HepG2 (cell line): ENCODE measurements around the gene CACNA1C. TPM values are rescaled to one million over a fixed set of nuclear protein-coding genes. Genes with fewer than 3 reads are reported as not detected.

ENCODE experiments used
- ATAC-seq: fragments of 200-7000 bp; cut with Tn5 transposase; 3 replicates; pipeline ENCODE4 v1.9.1; 2020; ENCODE audit warnings: mild to moderate bottlenecking, moderate library complexity
- BruUV-seq: library from RNA; stranded (reverse); fragments of 400-500 nt; replicated peaks from 2 replicates; lab custom pipeline; 2021; lab: Mats Ljungman, UMichigan
- CTCF ChIA-PET: fragments of 300-600 bp; formaldehyde crosslinking; extraction: SDS; loops from one replicate; lab custom pipeline; 2021; ENCODE audit warnings: low total read pairs, inconsistent platforms, low intra/inter-chr PET ratio; lab: Yijun Ruan, JAX
- POLR2A ChIA-PET: fragments of 350-600 bp; sonication (Branson Sonifier 250); formaldehyde crosslinking; loops from one replicate; lab custom pipeline; 2020; ENCODE audit warnings: antibody characterized with exemption, inconsistent platforms; lab: Yijun Ruan, JAX
- DNase-seq: peaks from one replicate; pipeline ENCODE4 v3.0.0-alpha.2; 2015; ENCODE audit warnings: low spot score
- FAIRE-seq: peaks from 3 replicates; lab custom pipeline; 2011; peaks lifted over from hg19 to GRCh38; lab: Jason Lieb, UNC
- H2AFZ ChIP-seq: one replicate; pipeline ENCODE4 v1.6.1; 2011; ENCODE audit warnings: low read length, inconsistent platforms
- H3K27ac ChIP-seq: fragments of 300-600 bp; 3 replicates; pipeline ENCODE4 v1.8.0; 2011; ENCODE audit warnings: mixed run types, mild to moderate bottlenecking, mixed read lengths, low read length, inconsistent platforms; ENCODE audit not compliant: insufficient read depth; ENCODE audit errors: extremely low read length
- H3K27me3 ChIP-seq, 2 experiments: fragments of 200-600 bp in 1 of 2; 2 replicates in 1 of 2; 3 replicates in 1 of 2; pipeline versions ENCODE4 v1.6.0 to v1.8.0; 2011; ENCODE audit warnings: low read length in 2 of 2, mild to moderate bottlenecking in 2 of 2, moderate library complexity in 2 of 2, inconsistent platforms in 1 of 2; ENCODE audit not compliant: insufficient read depth in 2 of 2, control insufficient read depth in 1 of 2
- H3K36me3 ChIP-seq, 2 experiments: fragments of 200-600 bp in 1 of 2; replicated peaks in 1 of 2; 2 replicates in 1 of 2; 3 replicates in 1 of 2; pipeline versions ENCODE4 v1.5.1 to v1.8.0; 2011; ENCODE audit warnings: low read length in 2 of 2, inconsistent platforms in 1 of 2; ENCODE audit not compliant: insufficient read depth in 2 of 2, control insufficient read depth in 1 of 2
- H3K4me1 ChIP-seq: 2 replicates; pipeline ENCODE4 v1.5.1; 2012; ENCODE audit warnings: low read length, inconsistent platforms; ENCODE audit not compliant: insufficient read depth
- H3K4me2 ChIP-seq: 2 replicates; pipeline ENCODE4 v1.6.0; 2011; ENCODE audit warnings: low read depth, low read length, inconsistent platforms
- H3K4me3 ChIP-seq, 3 experiments: fragments of 200-600 bp in 1 of 3; sonication (generic), shearing (Covaris generic) in 1 of 3; replicated peaks in 1 of 3; 2 replicates each; pipeline ENCODE4 v1.5.1; 2011 to 2016; ENCODE audit warnings: low read length in 3 of 3, inconsistent platforms in 2 of 3, low read depth in 2 of 3, mild to moderate bottlenecking in 2 of 3, control low read depth in 1 of 3, mixed read lengths in 1 of 3; ENCODE audit not compliant: insufficient read depth in 1 of 3
- H3K79me2 ChIP-seq: one replicate; pipeline ENCODE4 v1.6.1; 2011; ENCODE audit warnings: low read length, inconsistent platforms; ENCODE audit not compliant: insufficient read depth
- H3K9ac ChIP-seq: 2 replicates; pipeline ENCODE4 v1.6.0; 2011; ENCODE audit warnings: mild to moderate bottlenecking, low read depth, low read length, inconsistent platforms; ENCODE audit not compliant: insufficient read depth
- H3K9me3 ChIP-seq: 2 replicates; pipeline ENCODE4 v1.5.1; 2012; ENCODE audit warnings: mild to moderate bottlenecking, low read length
- H4K20me1 ChIP-seq: 2 replicates; pipeline ENCODE4 v1.6.0; 2011; ENCODE audit warnings: inconsistent platforms, mild to moderate bottlenecking, low read length, moderate library complexity; ENCODE audit not compliant: insufficient read depth
- ATF7-NPFF ChIP-seq: sonication (generic); formaldehyde crosslinking; IDR thresholded peaks from 2 replicates; pipeline ENCODE4 v1.8.1; 2023; ENCODE audit warnings: mild to moderate bottlenecking, low read depth, missing genetic modification reagents, moderate library complexity
- FLYWCH1 ChIP-seq: sonication (generic); formaldehyde crosslinking; IDR thresholded peaks from 2 replicates; pipeline ENCODE4 v1.8.1; 2023; ENCODE audit warnings: mild to moderate bottlenecking, missing genetic modification reagents
- FOXJ3 ChIP-seq: sonication (generic); formaldehyde crosslinking; IDR thresholded peaks from 2 replicates; pipeline ENCODE4 v1.4.0; 2020; ENCODE audit warnings: missing genetic modification reagents, mild to moderate bottlenecking, borderline replicate concordance
- GATA4 ChIP-seq: sonication (generic); IDR thresholded peaks from 2 replicates; pipeline ENCODE4 v1.6.1; 2016; ENCODE audit warnings: antibody characterized with exemption, low read depth, borderline replicate concordance
- KDM4B ChIP-seq: sonication (generic); formaldehyde crosslinking; IDR thresholded peaks from 2 replicates; pipeline ENCODE4 v1.4.0; 2020; ENCODE audit warnings: missing genetic modification reagents
- MIER2 ChIP-seq: IDR thresholded peaks from 2 replicates; pipeline ENCODE4 v1.6.1; 2016; ENCODE audit warnings: missing biosample characterization, missing genetic modification reagents
- NFRKB ChIP-seq: fragments of 450-650 bp; IDR thresholded peaks from 2 replicates; pipeline ENCODE4 v1.6.1; 2017
- POLR2A ChIP-seq, 2 experiments: IDR thresholded peaks; 2 replicates each; pipeline ENCODE4 v1.6.1; 2011; ENCODE audit warnings: low read depth in 2 of 2, low read length in 2 of 2, mild to moderate bottlenecking in 1 of 2, moderate library complexity in 1 of 2; ENCODE audit not compliant: insufficient read depth in 1 of 2
- SETDB1 ChIP-seq: sonication (generic); formaldehyde crosslinking; IDR thresholded peaks from 2 replicates; pipeline ENCODE4 v1.5.1; 2020; ENCODE audit warnings: missing genetic modification reagents, mild to moderate bottlenecking, borderline replicate concordance
- SOX13 ChIP-seq, 3 experiments: fragments of 450-650 bp in 1 of 3; sonication (generic) in 1 of 3; formaldehyde crosslinking in 1 of 3; IDR thresholded peaks in 2 of 3; conservative IDR thresholded peaks in 1 of 3; 2 replicates each; pipeline versions ENCODE4 v1.5.0 to v1.6.1; 2016 to 2020; ENCODE audit warnings: antibody characterized with exemption in 1 of 3, mild to moderate bottlenecking in 1 of 3, missing compliant biosample characterization in 1 of 3, missing genetic modification reagents in 1 of 3, moderate library complexity in 1 of 3
- ZFP37 ChIP-seq: sonication (generic); formaldehyde crosslinking; IDR thresholded peaks from 2 replicates; pipeline ENCODE4 v1.4.0; 2020; ENCODE audit warnings: missing genetic modification reagents, borderline replicate concordance
- ZNF251 ChIP-seq: sonication (generic); formaldehyde crosslinking; IDR thresholded peaks from 2 replicates; pipeline ENCODE4 v1.9.0; 2021; ENCODE audit warnings: mild to moderate bottlenecking, missing genetic modification reagents
- ZNF333 ChIP-seq: sonication (generic); formaldehyde crosslinking; IDR thresholded peaks from 2 replicates; pipeline ENCODE4 v1.4.0; 2020; ENCODE audit warnings: mild to moderate bottlenecking, missing genetic modification reagents, borderline replicate concordance
- ZNF577 ChIP-seq: sonication (generic); formaldehyde crosslinking; IDR thresholded peaks from 2 replicates; pipeline ENCODE4 v1.4.0; 2020; ENCODE audit warnings: mild to moderate bottlenecking, low read depth, missing genetic modification reagents, borderline replicate concordance
- ZNF598 ChIP-seq: sonication (generic); formaldehyde crosslinking; IDR thresholded peaks from 2 replicates; pipeline ENCODE4 v1.5.1; 2020; ENCODE audit warnings: mild to moderate bottlenecking, missing genetic modification reagents, borderline replicate concordance
- WGBS: methylation state at CpG from one replicate; pipeline ENCODE4 v1.1.6; 2017; ENCODE audit warnings: low lambda C conversion rate; 5-methylcytosine and 5-hydroxymethylcytosine counted together
- in situ Hi-C: cut with HindIII; loops from 2 replicates; pipeline ENCODE4 v1.10.0; 2017; ENCODE audit warnings: low pct_unique_long_range_greater_than_20kb; ENCODE audit not compliant: extremely low pct_ligation_motif_present
- intact Hi-C: fragments of 100-400 bp; cut with micrococcal nuclease; formaldehyde crosslinking; loops from one replicate; pipeline ENCODE4 v1.10.0; 2022; ENCODE audit not compliant: unreplicated experiment
- polyA plus RNA-seq, 8 experiments: library from polyadenylated mRNA; depleted of rRNA in 3 of 8; stranded (reverse) in 7 of 8; unstranded in 1 of 8; fragments of >200 nt; fragmentation: Illumina TruSeq in 4 of 8; extraction: Trizol in 4 of 8; gene quantifications; 2 replicates each; pipeline versions ENCODE4 v1.2.1 to v1.2.3, GENCODE V29; 2011 to 2016; ENCODE audit warnings: low read depth in 4 of 8, missing spikeins in 1 of 8, mixed read lengths in 1 of 8; ENCODE audit not compliant: insufficient read depth in 1 of 8
- total RNA-seq, 5 experiments: library from RNA; depleted of rRNA; stranded (reverse); fragments of >200 nt; fragmentation: Illumina TruSeq; extraction: Trizol; gene quantifications; 2 replicates each; pipeline ENCODE4 v1.2.3, GENCODE V29; 2016; ENCODE audit warnings: low read depth in 1 of 5
- TF ChIP-seq, protein P1 (sequence below): sonication (generic); formaldehyde crosslinking; IDR thresholded peaks from 2 replicates; pipeline ENCODE4 v1.5.0; 2020; ENCODE audit warnings: mild to moderate bottlenecking, low read depth, missing genetic modification reagents, borderline replicate concordance
- TF ChIP-seq, protein P2 (sequence below): sonication (generic); formaldehyde crosslinking; IDR thresholded peaks from 2 replicates; pipeline ENCODE4 v1.8.0; 2022; ENCODE audit warnings: missing genetic modification reagents, mild to moderate bottlenecking, moderate library complexity, borderline replicate concordance
- TF ChIP-seq, protein P3 (sequence below): sonication (generic); formaldehyde crosslinking; IDR thresholded peaks from 2 replicates; pipeline ENCODE4 v1.8.1; 2022; ENCODE audit warnings: low read depth, mild to moderate bottlenecking, missing genetic modification reagents

Gene CACNA1C
- total and polyA plus RNA-seq, 2 of the 13 experiments (the other 11 are each of a cell fraction or from before 2014, with no cell fraction given), result not detected

- in situ Hi-C loops (no loop called here), intact Hi-C loops (no loop called here)
- peaks cover 5% of the 10 kb centered on the region; the same call in 1 of the 2 replicates for H3K9me3 ChIP-seq
- BruUV-seq, result no TSS peak
- ATAC-seq (no peak), DNase-seq (no peak), FAIRE-seq (no peak)
- no peak overlapping the region for H3K9ac ChIP-seq
- no peak overlapping the region for H3K27ac ChIP-seq
- H3K4me2 ChIP-seq, result no peak overlapping the region
- peaks cover 1 to 43% of the 10 kb centered on the region in 2 experiments; a peak in 3 of 5 replicates for H3K27me3 ChIP-seq
- no peak overlapping the region for H3K4me3 ChIP-seq
- no peak for TF ChIP-seq ZFP37 (CRISPR knock-in tag)
- no peak for TF ChIP-seq ZNF577 (CRISPR knock-in tag)
- TF ChIP-seq ATF7-NPFF (CRISPR knock-in tag), result no peak
- TF ChIP-seq ZNF251 (CRISPR knock-in tag), result no peak
- TF ChIP-seq KDM4B (CRISPR knock-in tag), result no peak
- no peak for TF ChIP-seq NFRKB
- TF ChIP-seq FLYWCH1, result no peak
- TF ChIP-seq POLR2A (IDR thresholded peaks at IDR 0.05; ENCODE audit: insufficient read depth in 1 of 2, low read depth in 2 of 2, low read length in 2 of 2), result no peak
- TF ChIP-seq, protein P1, sequence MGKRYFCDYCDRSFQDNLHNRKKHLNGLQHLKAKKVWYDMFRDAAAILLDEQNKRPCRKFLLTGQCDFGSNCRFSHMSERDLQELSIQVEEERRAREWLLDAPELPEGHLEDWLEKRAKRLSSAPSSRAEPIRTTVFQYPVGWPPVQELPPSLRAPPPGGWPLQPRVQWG, result no peak
- TF ChIP-seq ZNF333, result no peak
- no peak for TF ChIP-seq GATA4
- TF ChIP-seq, protein P2, sequence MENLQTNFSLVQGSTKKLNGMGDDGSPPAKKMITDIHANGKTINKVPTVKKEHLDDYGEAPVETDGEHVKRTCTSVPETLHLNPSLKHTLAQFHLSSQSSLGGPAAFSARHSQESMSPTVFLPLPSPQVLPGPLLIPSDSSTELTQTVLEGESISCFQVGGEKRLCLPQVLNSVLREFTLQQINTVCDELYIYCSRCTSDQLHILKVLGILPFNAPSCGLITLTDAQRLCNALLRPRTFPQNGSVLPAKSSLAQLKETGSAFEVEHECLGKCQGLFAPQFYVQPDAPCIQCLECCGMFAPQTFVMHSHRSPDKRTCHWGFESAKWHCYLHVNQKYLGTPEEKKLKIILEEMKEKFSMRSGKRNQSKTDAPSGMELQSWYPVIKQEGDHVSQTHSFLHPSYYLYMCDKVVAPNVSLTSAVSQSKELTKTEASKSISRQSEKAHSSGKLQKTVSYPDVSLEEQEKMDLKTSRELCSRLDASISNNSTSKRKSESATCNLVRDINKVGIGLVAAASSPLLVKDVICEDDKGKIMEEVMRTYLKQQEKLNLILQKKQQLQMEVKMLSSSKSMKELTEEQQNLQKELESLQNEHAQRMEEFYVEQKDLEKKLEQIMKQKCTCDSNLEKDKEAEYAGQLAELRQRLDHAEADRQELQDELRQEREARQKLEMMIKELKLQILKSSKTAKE (CRISPR knock-in tag), result no peak
- TF ChIP-seq MIER2, result no peak
- no peak for TF ChIP-seq SOX13 (IDR thresholded peaks at IDR 0.05)
- TF ChIP-seq SOX13 (CRISPR knock-in tag; conservative IDR thresholded peaks at IDR 0.05 in 1 of 2, IDR thresholded peaks at IDR 0.05 in 1 of 2), result no peak
- TF ChIP-seq, protein P3, sequence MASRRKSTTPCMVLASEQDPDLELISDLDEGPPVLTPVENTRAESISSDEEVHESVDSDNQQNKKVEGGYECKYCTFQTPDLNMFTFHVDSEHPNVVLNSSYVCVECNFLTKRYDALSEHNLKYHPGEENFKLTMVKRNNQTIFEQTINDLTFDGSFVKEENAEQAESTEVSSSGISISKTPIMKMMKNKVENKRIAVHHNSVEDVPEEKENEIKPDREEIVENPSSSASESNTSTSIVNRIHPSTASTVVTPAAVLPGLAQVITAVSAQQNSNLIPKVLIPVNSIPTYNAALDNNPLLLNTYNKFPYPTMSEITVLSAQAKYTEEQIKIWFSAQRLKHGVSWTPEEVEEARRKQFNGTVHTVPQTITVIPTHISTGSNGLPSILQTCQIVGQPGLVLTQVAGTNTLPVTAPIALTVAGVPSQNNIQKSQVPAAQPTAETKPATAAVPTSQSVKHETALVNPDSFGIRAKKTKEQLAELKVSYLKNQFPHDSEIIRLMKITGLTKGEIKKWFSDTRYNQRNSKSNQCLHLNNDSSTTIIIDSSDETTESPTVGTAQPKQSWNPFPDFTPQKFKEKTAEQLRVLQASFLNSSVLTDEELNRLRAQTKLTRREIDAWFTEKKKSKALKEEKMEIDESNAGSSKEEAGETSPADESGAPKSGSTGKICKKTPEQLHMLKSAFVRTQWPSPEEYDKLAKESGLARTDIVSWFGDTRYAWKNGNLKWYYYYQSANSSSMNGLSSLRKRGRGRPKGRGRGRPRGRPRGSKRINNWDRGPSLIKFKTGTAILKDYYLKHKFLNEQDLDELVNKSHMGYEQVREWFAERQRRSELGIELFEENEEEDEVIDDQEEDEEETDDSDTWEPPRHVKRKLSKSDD (CRISPR knock-in tag), result no peak
- no peak for TF ChIP-seq SETDB1 (CRISPR knock-in tag)
- no peak for TF ChIP-seq FOXJ3 (CRISPR knock-in tag)
- no peak for TF ChIP-seq ZNF598 (CRISPR knock-in tag)
- ChIA-PET CTCF (no interaction called here), POLR2A (no interaction called here)
- no peaks in the 10 kb centered on the region for H4K20me1 ChIP-seq
- WGBS, result 18% methylated on average over 5 of the region's 5 CpGs
- no peaks in the 10 kb centered on the region for H3K4me1 ChIP-seq
- H3K36me3 ChIP-seq, result no peaks in the 10 kb centered on the region
- H3K79me2 ChIP-seq, result no peaks in the 10 kb centered on the region
- H2AFZ ChIP-seq, result no peak overlapping the region
Observed at GRCh38 chr12:2593045-2593444, 540.3 kb downstream of the CACNA1C start.
